Adrenal gland (tissue), 5 donors: Measurements from ENCODE around the gene KRT73.

Experiments used
- CTCF ChIP-seq, 6 experiments: fragments of 450-650 bp in 4 of 6; fragments of 200-600 bp in 2 of 6; sonication (generic) in 1 of 6; IDR thresholded peaks; 1 replicate in 5 of 6; 2 replicates in 1 of 6; pipeline versions ENCODE4 v1.5.1 to v1.8.0; 2016 to 2021; ENCODE audit warnings: antibody characterized with exemption in 6 of 6, mild to moderate bottlenecking in 2 of 6, moderate library complexity in 1 of 6
- POLR2A ChIP-seq, 2 donors: fragments of 450-650 bp; IDR thresholded peaks; one replicate each; pipeline ENCODE4 v1.6.1; 2017; ENCODE audit warnings: antibody characterized with exemption in 2 of 2, mild to moderate bottlenecking in 2 of 2, moderate library complexity in 1 of 2
- donor health status: DM: no; HTN: no; CAD: no.

- no peak for TF ChIP-seq CTCF (IDR thresholded peaks at IDR 0.05)
- TF ChIP-seq POLR2A (IDR thresholded peaks at IDR 0.05): no peak
Measured at GRCh38 chr12:52630599-52631200, 12.3 kb upstream of the KRT73 start.
